Keratinocyte (primary cell): Measurements from ENCODE around the gene RBMS3. TPM values are rescaled to one million over a fixed set of nuclear protein-coding genes. Genes with fewer than 3 reads are reported as not detected.

Experiments used
- DNase-seq: peaks from one replicate; pipeline ENCODE4 v3.0.0-alpha.2; 2011; ENCODE audit warnings: low read depth, missing footprints, low spot score
- FAIRE-seq: peaks from 2 replicates; lab custom pipeline; 2011; peaks lifted over from hg19 to GRCh38; lab: Jason Lieb, UNC
- H2AFZ ChIP-seq: 2 replicates; pipeline ENCODE4 v1.6.0; 2012; ENCODE audit warnings: low read length, control low read depth, inconsistent platforms; ENCODE audit not compliant: control insufficient read depth
- H3K27ac ChIP-seq: 2 replicates; pipeline ENCODE4 v1.5.1; 2011; ENCODE audit warnings: low read length; ENCODE audit not compliant: control insufficient read depth, insufficient read depth
- H3K27me3 ChIP-seq: 3 replicates; pipeline ENCODE4 v1.6.0; 2011; ENCODE audit warnings: low read length; ENCODE audit not compliant: control insufficient read depth, insufficient read depth; ENCODE audit errors: extremely low read depth
- H3K36me3 ChIP-seq, 2 experiments: 2 replicates in 1 of 2; 3 replicates in 1 of 2; pipeline ENCODE4 v1.5.1; 2011; ENCODE audit warnings: low read length in 2 of 2, mild to moderate bottlenecking in 1 of 2; ENCODE audit not compliant: control insufficient read depth in 2 of 2, insufficient read depth in 2 of 2; ENCODE audit errors: extremely low read depth in 1 of 2
- H3K4me1 ChIP-seq: 3 replicates; pipeline ENCODE4 v1.5.1; 2011; ENCODE audit warnings: low read length; ENCODE audit not compliant: control insufficient read depth, insufficient read depth; ENCODE audit errors: extremely low read depth
- H3K4me2 ChIP-seq: 3 replicates; pipeline ENCODE4 v1.6.0; 2011; ENCODE audit warnings: low read depth, low read length; ENCODE audit not compliant: control insufficient read depth, insufficient read depth; ENCODE audit errors: extremely low read depth
- H3K4me3 ChIP-seq, 3 experiments: fragments of 200-600 bp in 1 of 3; sonication (generic) in 1 of 3; 2 replicates in 2 of 3; 3 replicates in 1 of 3; pipeline ENCODE4 v1.5.1; 2011 to 2016; ENCODE audit warnings: low read length in 3 of 3, mild to moderate bottlenecking in 3 of 3, control low read depth in 2 of 3, inconsistent platforms in 1 of 3, low read depth in 1 of 3, mixed read lengths in 1 of 3, mixed run types in 1 of 3, moderate library complexity in 1 of 3; ENCODE audit not compliant: control insufficient read depth in 2 of 3, insufficient read depth in 2 of 3; ENCODE audit errors: extremely low read depth in 1 of 3
- H3K79me2 ChIP-seq: 2 replicates; pipeline ENCODE4 v1.6.0; 2012; ENCODE audit warnings: low read length; ENCODE audit not compliant: control insufficient read depth, insufficient read depth
- H3K9ac ChIP-seq: 3 replicates; pipeline ENCODE4 v1.6.0; 2011; ENCODE audit warnings: low read length; ENCODE audit not compliant: control insufficient read depth, insufficient read depth; ENCODE audit errors: extremely low read depth
- H3K9me1 ChIP-seq: 3 replicates; pipeline ENCODE4 v1.6.0; 2011; ENCODE audit warnings: low read length; ENCODE audit not compliant: control insufficient read depth, insufficient read depth; ENCODE audit errors: extremely low read depth
- H3K9me3 ChIP-seq: 2 replicates; pipeline ENCODE4 v1.5.1; 2012; ENCODE audit warnings: low read depth, low read length; ENCODE audit not compliant: control insufficient read depth
- H4K20me1 ChIP-seq: 3 replicates; pipeline ENCODE4 v1.6.0; 2011; ENCODE audit warnings: low read length; ENCODE audit not compliant: control insufficient read depth, insufficient read depth; ENCODE audit errors: extremely low read depth
- EZH2 ChIP-seq: IDR thresholded peaks from one replicate; pipeline ENCODE4 v1.6.1; 2012; ENCODE audit warnings: inconsistent platforms, mild to moderate bottlenecking, low read length, moderate library complexity
- dilution Hi-C: fragments of 300-500 bp; cut with MboI; formaldehyde crosslinking; loops from one replicate; pipeline ENCODE4 v1.7.0; 2020; ENCODE audit warnings: low sequenced_read_pairs; ENCODE audit not compliant: extremely low pct_ligation_motif_present
- polyA plus RNA-seq, 5 experiments: library from polyadenylated mRNA; depleted of rRNA in 3 of 5; stranded (reverse) in 3 of 5; stranded (forward) in 1 of 5; unstranded in 1 of 5; fragments of >200 nt; gene quantifications; 1 replicate in 1 of 5; 2 replicates in 3 of 5; 3 replicates in 1 of 5; pipeline versions ENCODE4 v1.2.1 to v1.2.3, GENCODE V29; 2011 to 2012; ENCODE audit warnings: missing spikeins in 2 of 5, low read depth in 1 of 5, low replicate concordance in 1 of 5
- TF ChIP-seq, protein P1 (sequence below), 3 experiments: IDR thresholded peaks in 1 of 3; conservative IDR thresholded peaks in 1 of 3; optimal IDR thresholded peaks in 1 of 3; 2 replicates in 2 of 3; 3 replicates in 1 of 3; pipeline versions ENCODE3 to v1.5.1; 2011; ENCODE audit warnings: low read length in 3 of 3, mild to moderate bottlenecking in 3 of 3, moderate library complexity in 2 of 3, control low read depth in 1 of 3, inconsistent platforms in 1 of 3; ENCODE audit not compliant: insufficient read depth in 2 of 3; ENCODE audit errors: extremely low read depth in 1 of 3

RBMS3 gene
- polyA plus RNA-seq, 1 donor (not counting 4 experiments of a cell fraction or from before 2014, with no cell fraction given): 2.3 TPM

DNA sequence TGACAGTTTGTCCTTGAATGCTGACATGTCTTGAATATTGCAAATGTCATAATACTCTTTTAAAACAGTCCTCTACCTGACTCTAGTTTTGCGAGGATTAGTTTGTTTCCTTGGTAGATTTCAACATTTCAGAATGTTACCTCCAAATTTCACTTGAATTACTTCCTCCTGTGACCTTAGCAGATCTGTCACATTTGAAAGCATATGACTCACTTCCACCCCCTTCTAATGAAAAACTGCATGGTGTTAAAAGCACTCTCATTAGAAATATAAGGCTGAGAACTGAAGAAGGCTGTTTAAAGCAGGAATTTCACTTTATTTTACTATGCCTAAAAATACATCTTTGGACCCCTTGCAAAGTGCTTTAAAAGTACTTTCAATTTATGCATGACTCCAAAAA, 726.8 kb downstream of the RBMS3 start:
- H3K9me1 ChIP-seq: no peaks in the 10 kb centered on the region
- H4K20me1 ChIP-seq: no peaks in the 10 kb centered on the region
- FAIRE-seq (peak; percentile 26), DNase-seq (no peak)
- no peak overlapping the region for H2AFZ ChIP-seq
- H3K4me2 ChIP-seq: no peak overlapping the region
- no peaks in the 10 kb centered on the region for H3K36me3 ChIP-seq
- no peak overlapping the region for H3K27ac ChIP-seq
- H3K79me2 ChIP-seq: no peaks in the 10 kb centered on the region
- H3K9ac ChIP-seq: no peak overlapping the region
- H3K4me3 ChIP-seq: no peak overlapping the region
- dilution Hi-C loops: no loop called here
- no peaks in the 10 kb centered on the region for H3K4me1 ChIP-seq
- no peaks in the 10 kb centered on the region for H3K9me3 ChIP-seq
- TF ChIP-seq EZH2: no peak
- TF ChIP-seq, protein P1, sequence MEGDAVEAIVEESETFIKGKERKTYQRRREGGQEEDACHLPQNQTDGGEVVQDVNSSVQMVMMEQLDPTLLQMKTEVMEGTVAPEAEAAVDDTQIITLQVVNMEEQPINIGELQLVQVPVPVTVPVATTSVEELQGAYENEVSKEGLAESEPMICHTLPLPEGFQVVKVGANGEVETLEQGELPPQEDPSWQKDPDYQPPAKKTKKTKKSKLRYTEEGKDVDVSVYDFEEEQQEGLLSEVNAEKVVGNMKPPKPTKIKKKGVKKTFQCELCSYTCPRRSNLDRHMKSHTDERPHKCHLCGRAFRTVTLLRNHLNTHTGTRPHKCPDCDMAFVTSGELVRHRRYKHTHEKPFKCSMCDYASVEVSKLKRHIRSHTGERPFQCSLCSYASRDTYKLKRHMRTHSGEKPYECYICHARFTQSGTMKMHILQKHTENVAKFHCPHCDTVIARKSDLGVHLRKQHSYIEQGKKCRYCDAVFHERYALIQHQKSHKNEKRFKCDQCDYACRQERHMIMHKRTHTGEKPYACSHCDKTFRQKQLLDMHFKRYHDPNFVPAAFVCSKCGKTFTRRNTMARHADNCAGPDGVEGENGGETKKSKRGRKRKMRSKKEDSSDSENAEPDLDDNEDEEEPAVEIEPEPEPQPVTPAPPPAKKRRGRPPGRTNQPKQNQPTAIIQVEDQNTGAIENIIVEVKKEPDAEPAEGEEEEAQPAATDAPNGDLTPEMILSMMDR (optimal IDR thresholded peaks at IDR 0.05 in 1 of 3, IDR thresholded peaks at IDR 0.05 in 1 of 3, conservative IDR thresholded peaks at IDR 0.05 in 1 of 3; ENCODE audit: extremely low read depth in 1 of 3, insufficient read depth in 2 of 3, low read length in 3 of 3): no peak
- H3K27me3 ChIP-seq: no peaks in the 10 kb centered on the region

DNA sequence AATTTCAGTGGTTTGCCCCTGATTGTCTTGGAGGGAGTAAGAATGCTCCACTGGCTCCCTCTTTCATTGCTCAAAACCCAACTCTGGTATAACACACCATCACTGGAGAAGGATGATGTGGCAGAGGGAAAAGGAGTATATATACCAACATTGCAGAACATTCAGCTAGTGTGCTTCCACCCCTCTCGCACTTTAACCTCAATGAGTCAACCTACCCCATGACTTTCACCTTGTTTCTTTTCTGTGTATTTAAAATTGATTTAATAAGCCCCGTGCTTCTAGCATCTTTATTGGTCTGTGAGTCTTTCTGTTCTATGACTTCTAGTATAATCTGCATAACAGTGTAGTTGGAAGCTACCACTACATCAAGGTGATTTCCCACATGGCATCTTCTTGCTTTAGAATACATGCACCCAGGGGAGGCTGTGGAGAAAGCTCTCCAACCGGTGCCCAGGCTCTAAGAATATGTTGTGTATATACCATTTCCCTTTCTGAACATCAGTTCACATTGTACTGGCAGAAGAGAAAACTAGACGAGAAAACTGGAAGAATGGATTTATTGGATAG, 730.4 kb downstream of the RBMS3 start:
- Histone ChIP-seq H3K27ac (no peak overlapping the region), H3K9me3 (no peaks in the 10 kb centered on the region), H3K27me3 (no peaks in the 10 kb centered on the region), H3K79me2 (no peaks in the 10 kb centered on the region), H3K4me2 (no peak overlapping the region), H4K20me1 (no peaks in the 10 kb centered on the region), H3K4me1 (no peaks in the 10 kb centered on the region), H3K36me3 (no peaks in the 10 kb centered on the region), H3K4me3 (no peak overlapping the region), H3K9ac (no peak overlapping the region), H2AFZ (no peak overlapping the region), H3K9me1 (no peaks in the 10 kb centered on the region)
- dilution Hi-C loops: no loop called here
- no peak for TF ChIP-seq EZH2
- TF ChIP-seq, protein P1 (optimal IDR thresholded peaks at IDR 0.05 in 1 of 3, IDR thresholded peaks at IDR 0.05 in 1 of 3, conservative IDR thresholded peaks at IDR 0.05 in 1 of 3; ENCODE audit: extremely low read depth in 1 of 3, insufficient read depth in 2 of 3, low read length in 3 of 3): no peak
- DNase-seq (no peak), FAIRE-seq (no peak)
